ENCODE measurements around the gene PLA2G4E. TPM values are rescaled to one million over a fixed set of nuclear protein-coding genes. Genes with fewer than 3 reads are reported as not detected.

The PLA2G4E gene
- total RNA-seq, 1 experiment from 2014 or later: not detected

DNA sequence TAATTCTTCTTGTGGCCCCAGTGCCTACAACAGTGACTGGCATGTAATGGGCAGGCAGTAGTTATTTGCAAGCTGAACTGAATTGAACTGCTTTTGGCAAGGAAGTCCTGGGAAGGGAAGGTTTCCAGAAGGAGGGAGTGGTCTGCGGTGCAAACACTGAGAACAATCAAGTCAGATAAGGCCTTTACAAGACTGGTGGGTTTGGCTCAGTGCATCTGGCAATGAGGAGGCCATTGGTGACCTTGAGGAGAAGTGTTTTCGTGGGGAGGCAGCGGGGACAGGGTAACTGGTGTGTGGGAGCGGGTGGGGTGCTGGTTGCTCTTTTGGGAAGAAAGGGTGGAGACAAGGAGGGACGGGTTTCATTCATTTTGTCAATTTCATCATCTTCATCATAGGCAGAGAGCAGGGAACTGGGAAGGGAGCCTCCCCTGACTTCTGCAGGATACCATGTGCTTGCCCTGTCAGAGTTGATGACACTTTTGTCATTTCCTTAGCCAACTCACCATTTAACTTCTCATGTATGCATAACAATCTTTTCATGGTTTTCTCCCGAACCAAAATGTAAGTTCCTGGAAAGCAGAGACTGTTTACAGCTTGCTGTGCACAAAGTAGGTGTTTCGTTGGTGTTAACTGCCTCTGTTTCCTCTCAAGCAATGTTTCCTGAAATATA lies 40.1 kb downstream of the PLA2G4E start:
- intact Hi-C loops (cut with micrococcal nuclease): no loop called here
- ChIA-PET RAD21 (ENCODE audit: low non-redundant PET in 1 of 2, low total read pairs in 2 of 2, uncharacterized antibody in 2 of 2, unreplicated experiment in 2 of 2) (no interaction called here), POLR2A (no interaction called here), CTCF (no interaction called here)
- Histone ChIP-seq H3K4me1 (ENCODE audit: control insufficient read depth in 1 of 2, insufficient read depth in 2 of 2, low read length in 2 of 2) (peaks cover 0 to 4% of the 10 kb centered on the region in 2 experiments; a peak in 2 of 4 replicates), H2AFZ (ENCODE audit: low read depth, low read length, poor library complexity, severe bottlenecking) (no peak overlapping the region), H3K9me2 (ENCODE audit: insufficient read depth) (no peaks in the 10 kb centered on the region), H3K4me3 (replicated peaks in 1 of 2; ENCODE audit: low read depth in 1 of 2, low read length in 2 of 2) (no peak overlapping the region), H3K79me2 (ENCODE audit: insufficient read depth, low read length) (no peaks in the 10 kb centered on the region), H3K4me2 (ENCODE audit: low read length) (no peak overlapping the region), H3K36me3 (ENCODE audit: control insufficient read depth in 1 of 2, insufficient read depth in 2 of 2, low read length in 2 of 2) (no peaks in the 10 kb centered on the region), H3K27me3 (ENCODE audit: insufficient read depth, low read length) (no peaks in the 10 kb centered on the region), H3K9ac (ENCODE audit: low read length) (no peak overlapping the region), H3K9me3 (ENCODE audit: control insufficient read depth in 1 of 2, insufficient read depth in 1 of 2, low read depth in 1 of 2, low read length in 2 of 2) (no peaks in the 10 kb centered on the region), H3K27ac (ENCODE audit: low read depth, low read length) (no peak overlapping the region), H4K20me1 (ENCODE audit: insufficient read depth) (no peaks in the 10 kb centered on the region)
- no peak for TF ChIP-seq RAD21 (IDR thresholded peaks at IDR 0.05; ENCODE audit: low read depth)
- no peak for TF ChIP-seq SIN3A (IDR thresholded peaks at IDR 0.05; ENCODE audit: low read depth)
- TF ChIP-seq, protein P1, sequence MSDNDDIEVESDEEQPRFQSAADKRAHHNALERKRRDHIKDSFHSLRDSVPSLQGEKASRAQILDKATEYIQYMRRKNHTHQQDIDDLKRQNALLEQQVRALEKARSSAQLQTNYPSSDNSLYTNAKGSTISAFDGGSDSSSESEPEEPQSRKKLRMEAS (IDR thresholded peaks at IDR 0.05): no peak
- no peak for TF ChIP-seq EGR1 (IDR thresholded peaks at IDR 0.05; ENCODE audit: low read depth)
- no peak for TF ChIP-seq EZH2 (IDR thresholded peaks at IDR 0.05)
- no peak for TF ChIP-seq JUND (IDR thresholded peaks at IDR 0.05)
- TF ChIP-seq EZH2phosphoT487 (IDR thresholded peaks at IDR 0.05; ENCODE audit: borderline replicate concordance): no peak
- no peak for TF ChIP-seq POLR2A (IDR thresholded peaks at IDR 0.05; ENCODE audit: borderline replicate concordance, extremely low read depth, insufficient read depth, insufficient read length)
- TF ChIP-seq CEBPB (IDR thresholded peaks at IDR 0.05; ENCODE audit: low read depth): no peak
- no peak for TF ChIP-seq TCF7L2 (IDR thresholded peaks at IDR 0.05; ENCODE audit: borderline replicate concordance, extremely low read depth, insufficient read depth, insufficient read length)
- TF ChIP-seq, protein P2, sequence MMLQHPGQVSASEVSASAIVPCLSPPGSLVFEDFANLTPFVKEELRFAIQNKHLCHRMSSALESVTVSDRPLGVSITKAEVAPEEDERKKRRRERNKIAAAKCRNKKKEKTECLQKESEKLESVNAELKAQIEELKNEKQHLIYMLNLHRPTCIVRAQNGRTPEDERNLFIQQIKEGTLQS (IDR thresholded peaks at IDR 0.05): no peak
- no peak for TF ChIP-seq ELF1 (IDR thresholded peaks at IDR 0.05; ENCODE audit: borderline replicate concordance, low read depth)
- no peak for TF ChIP-seq ZNF274 (IDR thresholded peaks at IDR 0.05; ENCODE audit: low read depth, low read length)
- ATAC-seq (no peak), DNase-seq (ENCODE audit: low read depth, low spot score) (no peak)
- BruUV-seq (replicated peaks): no TSS peak

All from HCT116 (cell line).